Chondrocyte (in vitro differentiated cells): ENCODE data around the gene APC. TPM values are rescaled to one million over a fixed set of nuclear protein-coding genes. Genes with fewer than 3 reads are reported as not detected.

ENCODE experiments used
- DNase-seq: peaks from one replicate; pipeline ENCODE4 v3.0.0; 2021; ENCODE audit warnings: mixed read lengths, low spot score
- H3K27ac Mint-ChIP-seq: one replicate; pipeline ENCODE4 v1.8.0; 2021; ENCODE audit warnings: mild to moderate bottlenecking, moderate library complexity, mixed read lengths; ENCODE audit not compliant: unreplicated experiment
- H3K27me3 Mint-ChIP-seq: 2 replicates; pipeline ENCODE4 v1.8.0; 2021; ENCODE audit warnings: low read depth, mixed read lengths
- H3K36me3 Mint-ChIP-seq: 2 replicates; pipeline ENCODE4 v1.8.0; 2021; ENCODE audit warnings: low read depth, mixed read lengths
- H3K4me1 Mint-ChIP-seq: 2 replicates; pipeline ENCODE4 v1.8.0; 2021; ENCODE audit warnings: low read depth, mild to moderate bottlenecking, mixed read lengths
- H3K4me3 Mint-ChIP-seq: one replicate; pipeline ENCODE4 v1.8.0; 2021; ENCODE audit warnings: mild to moderate bottlenecking, moderate library complexity, mixed read lengths; ENCODE audit not compliant: unreplicated experiment
- H3K9me3 Mint-ChIP-seq: 2 replicates; pipeline ENCODE4 v1.8.0; 2021; ENCODE audit warnings: low read depth, mixed read lengths
- CTCF ChIP-seq: fragments of 200-600 bp; sonication (generic); IDR thresholded peaks from 2 replicates; pipeline ENCODE4 v1.5.0; 2021; ENCODE audit warnings: antibody characterized with exemption, mild to moderate bottlenecking, moderate library complexity
- total RNA-seq: library from RNA; stranded (reverse); gene quantifications from 3 replicates; pipeline ENCODE4 v1.2.1, GENCODE V29; 2021

The APC gene
- total RNA-seq, 1 donor from 2014 or later = 48.7 TPM

GRCh38 chr5:112738191-112738560, 491 bp downstream of the APC start:
- Mint-ChIP-seq H3K9me3 (no peaks in the 10 kb centered on the region), H3K4me1 (peaks cover 21% of the 10 kb centered on the region), H3K27ac (peak overlapping the region; percentile 98), H3K27me3 (no peaks in the 10 kb centered on the region), H3K4me3 (peak overlapping the region; percentile 99), H3K36me3 (no peaks in the 10 kb centered on the region)
- no peak for TF ChIP-seq CTCF
- DNase-seq = no peak

DNA sequence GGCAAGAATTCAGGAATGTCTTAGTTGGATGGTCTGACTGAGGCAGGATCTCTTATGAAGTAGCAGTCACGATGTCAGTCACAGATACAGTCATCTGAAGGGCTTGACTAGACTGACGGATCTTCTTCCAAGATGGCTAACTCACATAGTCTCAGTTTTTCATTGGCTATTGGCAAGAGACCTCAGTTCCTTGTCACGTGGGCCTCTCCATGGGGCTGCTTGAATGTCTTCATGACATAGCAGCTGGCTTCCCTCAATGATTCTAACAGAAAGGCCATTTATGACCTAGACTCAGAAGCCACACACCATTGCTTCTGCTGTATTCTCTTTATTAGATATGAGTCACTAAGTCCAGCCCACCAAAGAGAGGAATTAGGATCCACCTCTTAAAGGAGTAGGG, 4.7 kb downstream of the APC start:
- peaks cover 15% of the 10 kb centered on the region for H3K4me1 Mint-ChIP-seq
- DNase-seq = no peak
- TF ChIP-seq CTCF = no peak
- no peak overlapping the region for H3K27ac Mint-ChIP-seq
- H3K9me3 Mint-ChIP-seq = no peaks in the 10 kb centered on the region
- no peaks in the 10 kb centered on the region for H3K27me3 Mint-ChIP-seq
- H3K4me3 Mint-ChIP-seq = no peak overlapping the region
- no peaks in the 10 kb centered on the region for H3K36me3 Mint-ChIP-seq

DNA sequence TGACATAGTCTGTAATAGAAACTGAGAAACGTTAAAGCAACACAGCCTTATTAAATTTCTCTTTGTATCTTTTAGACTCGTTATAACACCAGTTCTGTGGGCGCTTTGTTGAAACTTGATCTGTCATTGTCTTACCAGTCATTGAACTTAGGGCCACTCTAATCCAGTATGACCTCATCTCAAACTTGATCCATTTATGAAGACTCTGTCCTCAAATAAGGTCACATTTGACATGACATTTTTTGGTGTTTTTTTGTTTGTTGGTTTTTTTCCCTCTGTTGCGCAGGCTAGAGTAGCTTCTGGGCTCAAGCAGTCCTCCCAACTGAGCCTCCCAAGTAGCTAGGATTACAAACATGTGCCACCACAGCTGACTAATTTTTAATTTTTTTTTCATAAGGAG, 5.9 kb downstream of the APC start:
- Mint-ChIP-seq H3K4me3 (no peak overlapping the region), H3K9me3 (no peaks in the 10 kb centered on the region), H3K27ac (no peak overlapping the region), H3K4me1 (peaks cover 9% of the 10 kb centered on the region), H3K27me3 (no peaks in the 10 kb centered on the region), H3K36me3 (no peaks in the 10 kb centered on the region)
- TF ChIP-seq CTCF = no peak
- no peak for DNase-seq

DNA sequence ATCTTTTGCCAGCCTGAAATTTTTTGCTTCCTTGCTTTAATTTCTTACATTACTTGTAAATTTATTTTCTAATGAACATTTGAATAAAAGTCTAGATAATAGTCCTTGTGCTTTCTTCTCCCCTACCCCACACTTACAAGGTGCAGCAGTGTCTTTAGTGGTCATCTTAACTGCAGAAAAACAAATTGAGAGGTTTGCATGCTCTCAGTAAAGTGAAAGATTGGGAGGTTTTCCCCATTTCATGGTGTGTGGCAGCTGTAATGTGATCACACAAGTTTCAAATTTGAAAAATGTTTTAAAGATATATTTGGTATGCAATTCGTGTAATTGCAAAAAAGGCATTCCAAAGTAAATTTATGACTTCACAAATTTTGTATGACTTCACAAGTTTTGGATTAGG, 14.7 kb downstream of the APC start:
- DNase-seq = no peak
- H3K4me3 Mint-ChIP-seq = no peak overlapping the region
- no peaks in the 10 kb centered on the region for H3K27me3 Mint-ChIP-seq
- H3K4me1 Mint-ChIP-seq = peaks cover 11% of the 10 kb centered on the region
- H3K9me3 Mint-ChIP-seq = no peaks in the 10 kb centered on the region
- no peak overlapping the region for H3K27ac Mint-ChIP-seq
- TF ChIP-seq CTCF = no peak
- H3K36me3 Mint-ChIP-seq = peaks cover 2% of the 10 kb centered on the region

DNA sequence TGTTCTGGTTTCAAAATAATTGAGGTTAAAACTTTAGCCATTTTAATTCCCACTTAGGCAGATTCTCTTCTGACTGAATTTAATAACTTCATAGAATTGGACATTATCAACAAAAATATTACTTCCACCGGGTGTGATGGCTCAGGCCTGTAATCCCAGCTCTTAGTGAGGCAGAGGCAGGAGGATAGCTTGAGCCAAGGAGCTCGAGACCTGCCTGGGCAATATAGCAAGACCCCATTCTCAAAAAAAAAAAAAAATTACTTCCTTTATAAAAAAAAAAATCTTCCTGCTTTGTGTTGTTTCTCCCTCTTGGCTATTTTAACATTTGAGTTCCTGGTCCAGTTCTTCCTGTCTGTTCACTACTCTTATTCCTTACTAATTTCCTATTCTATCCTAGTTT, 18.0 kb downstream of the APC start:
- Mint-ChIP-seq H3K4me1 (peaks cover 3% of the 10 kb centered on the region), H3K27me3 (no peaks in the 10 kb centered on the region), H3K4me3 (no peak overlapping the region), H3K27ac (peak overlapping the region; percentile 2), H3K36me3 (no peaks in the 10 kb centered on the region), H3K9me3 (no peaks in the 10 kb centered on the region)
- TF ChIP-seq CTCF = no peak
- no peak for DNase-seq
